Ascending aorta (tissue), 2 donors: ENCODE results near the gene BCLAF1. TPM values are rescaled to one million over a fixed set of nuclear protein-coding genes. Genes with fewer than 3 reads are reported as not detected.

Source experiments
- DNase-seq, 2 donors: peaks; one replicate each; pipeline ENCODE4 v3.0.0-alpha.2; 2019; ENCODE audit warnings: low spot score in 2 of 2
- H3K27ac ChIP-seq, 2 donors: fragments of 200-600 bp; sonication (generic); one replicate each; pipeline ENCODE4 v1.5.1; 2016 to 2017; ENCODE audit warnings: mild to moderate bottlenecking in 1 of 2
- H3K27me3 ChIP-seq: fragments of 200-600 bp; sonication (generic); one replicate; pipeline ENCODE4 v1.5.1; 2017
- H3K36me3 ChIP-seq, 2 donors: fragments of 200-600 bp; sonication (generic); one replicate each; pipeline ENCODE4 v1.5.1; 2016
- H3K4me1 ChIP-seq, 2 donors: fragments of 200-600 bp; sonication (generic); one replicate each; pipeline ENCODE4 v1.5.1; 2016 to 2017; ENCODE audit warnings: mild to moderate bottlenecking in 1 of 2
- H3K4me3 ChIP-seq, 2 donors: fragments of 200-600 bp; sonication (generic); one replicate each; pipeline ENCODE4 v1.5.1; 2016 to 2017; ENCODE audit warnings: mild to moderate bottlenecking in 1 of 2
- H3K9me3 ChIP-seq, 2 donors: fragments of 200-600 bp; sonication (generic); one replicate each; pipeline ENCODE4 v1.5.1; 2016
- CTCF ChIP-seq, 3 experiments: fragments of 200-600 bp in 2 of 3; fragments of 450-650 bp in 1 of 3; sonication (generic) in 2 of 3; IDR thresholded peaks; one replicate each; pipeline ENCODE4 v1.5.1; 2016 to 2019; ENCODE audit warnings: antibody characterized with exemption in 3 of 3, mild to moderate bottlenecking in 1 of 3, moderate library complexity in 1 of 3
- intact Hi-C: fragments of 100-400 bp; cut with DNase I; formaldehyde crosslinking; loops from one replicate; pipeline ENCODE4 v1.15.1; 2023
- total RNA-seq: library from RNA; depleted of rRNA; stranded (reverse); fragments of >200 nt; gene quantifications from one replicate; pipeline ENCODE4 v1.1.0, GENCODE V29; 2016

Gene BCLAF1
- total RNA-seq, 1 donor from 2014 or later, result 42.6 TPM

- no peaks in the 10 kb centered on the region for H3K9me3 ChIP-seq
- no peaks in the 10 kb centered on the region for H3K36me3 ChIP-seq
- TF ChIP-seq CTCF (IDR thresholded peaks at IDR 0.05), result no peak
- no peak overlapping the region for H3K27ac ChIP-seq
- intact Hi-C loops, result no loop called here
- no peaks in the 10 kb centered on the region for H3K27me3 ChIP-seq
- no peak overlapping the region for H3K4me3 ChIP-seq
- DNase-seq, result no peak
- H3K4me1 ChIP-seq, result no peaks in the 10 kb centered on the region
Measured at GRCh38 chr6:136334853-136335252, 45.2 kb upstream of the BCLAF1 start.

- no peak for DNase-seq
- no peaks in the 10 kb centered on the region for H3K9me3 ChIP-seq
Measured at GRCh38 chr6:136334465-136334846, 44.8 kb upstream of the BCLAF1 start.

GRCh38 chr6:136333824-136334464 is 44.3 kb upstream of the BCLAF1 start:
- no peaks in the 10 kb centered on the region for H3K27me3 ChIP-seq

More at GRCh38 chr6:136334465-136334846, 44.8 kb upstream of the BCLAF1 start:
- TF ChIP-seq CTCF (IDR thresholded peaks at IDR 0.05), result no peak
- intact Hi-C loops, result no loop called here
- no peaks in the 10 kb centered on the region for H3K27me3 ChIP-seq
- H3K4me3 ChIP-seq, result no peak overlapping the region
- H3K4me1 ChIP-seq, result no peaks in the 10 kb centered on the region
- H3K36me3 ChIP-seq, result no peaks in the 10 kb centered on the region
- no peak overlapping the region for H3K27ac ChIP-seq

GRCh38 chr6:136331461-136331860 is 41.8 kb upstream of the BCLAF1 start:
- intact Hi-C loops, result no loop called here
- H3K27me3 ChIP-seq, result no peaks in the 10 kb centered on the region
- no peak overlapping the region for H3K4me3 ChIP-seq
- H3K27ac ChIP-seq, result no peak overlapping the region
- H3K4me1 ChIP-seq, result no peaks in the 10 kb centered on the region
- DNase-seq, result no peak
- H3K9me3 ChIP-seq, result no peaks in the 10 kb centered on the region
- H3K36me3 ChIP-seq, result no peaks in the 10 kb centered on the region
- no peak for TF ChIP-seq CTCF (IDR thresholded peaks at IDR 0.05)

More at GRCh38 chr6:136333824-136334464, 44.3 kb upstream of the BCLAF1 start:
- Histone ChIP-seq H3K9me3 (no peaks in the 10 kb centered on the region), H3K27ac (no peak overlapping the region), H3K4me1 (no peaks in the 10 kb centered on the region), H3K4me3 (no peak overlapping the region), H3K36me3 (no peaks in the 10 kb centered on the region)
- DNase-seq, result no peak
- intact Hi-C loops, result no loop called here
- no peak for TF ChIP-seq CTCF (IDR thresholded peaks at IDR 0.05)

- H3K9me3 ChIP-seq, result no peaks in the 10 kb centered on the region
- no peak for TF ChIP-seq CTCF (IDR thresholded peaks at IDR 0.05)
- no peaks in the 10 kb centered on the region for H3K27me3 ChIP-seq
- no peak for DNase-seq
- no peak overlapping the region for H3K4me3 ChIP-seq
- intact Hi-C loops, result no loop called here
- H3K4me1 ChIP-seq, result no peaks in the 10 kb centered on the region
- no peaks in the 10 kb centered on the region for H3K36me3 ChIP-seq
- H3K27ac ChIP-seq, result no peak overlapping the region
Measured at GRCh38 chr6:136330634-136331033, 41.0 kb upstream of the BCLAF1 start.
